DOHH2 (cell line): ENCODE results near the gene C4B.

Experiments used
- H3F3A ChIP-seq: fragments of 200-600 bp; sonication (generic), shearing (Covaris generic); 2 replicates; pipeline ENCODE4 v1.6.0; 2016; ENCODE audit warnings: antibody characterized with exemption, mild to moderate bottlenecking; ENCODE audit not compliant: control insufficient read depth, insufficient read depth
- H3K27ac ChIP-seq: fragments of 200-600 bp; sonication (generic); 2 replicates; pipeline ENCODE4 v1.5.1; 2014; ENCODE audit warnings: low read depth, mild to moderate bottlenecking, low read length, moderate library complexity
- H3K27me3 ChIP-seq: fragments of 200-600 bp; sonication (generic); 2 replicates; pipeline ENCODE4 v1.6.1; 2014; ENCODE audit warnings: mild to moderate bottlenecking, low read length, mixed read lengths; ENCODE audit not compliant: control insufficient read depth
- H3K36me3 ChIP-seq: fragments of 200-600 bp; sonication (generic); 2 replicates; pipeline ENCODE4 v1.6.1; 2014; ENCODE audit warnings: mild to moderate bottlenecking, low read length, moderate library complexity, mixed read lengths; ENCODE audit not compliant: control insufficient read depth
- H3K4me1 ChIP-seq: fragments of 200-600 bp; sonication (generic); 2 replicates; pipeline ENCODE4 v1.6.1; 2014; ENCODE audit warnings: mild to moderate bottlenecking, low read length, mixed read lengths; ENCODE audit not compliant: control insufficient read depth
- H3K4me2 ChIP-seq: fragments of 200-600 bp; sonication (generic); 2 replicates; pipeline ENCODE4 v1.6.0; 2014; ENCODE audit warnings: mild to moderate bottlenecking, low read length, moderate library complexity
- H3K4me3 ChIP-seq: fragments of 200-600 bp; sonication (generic); 2 replicates; pipeline ENCODE4 v1.5.1; 2014; ENCODE audit warnings: mild to moderate bottlenecking, low read length, mixed read lengths
- H3K79me2 ChIP-seq: fragments of 200-600 bp; sonication (generic); 2 replicates; pipeline ENCODE4 v1.6.1; 2014; ENCODE audit warnings: mild to moderate bottlenecking, low read length, mixed read lengths; ENCODE audit not compliant: control insufficient read depth
- H3K9me2 ChIP-seq: fragments of 200-600 bp; sonication (generic); replicated peaks from 2 replicates; pipeline ENCODE4 v1.6.1; 2014; ENCODE audit warnings: mild to moderate bottlenecking, low read length, mixed read lengths; ENCODE audit not compliant: control insufficient read depth
- H3K9me3 ChIP-seq: fragments of 200-600 bp; sonication (generic); 2 replicates; pipeline ENCODE4 v1.6.1; 2014; ENCODE audit warnings: antibody characterized with exemption, low read length, mixed read lengths; ENCODE audit not compliant: control insufficient read depth, insufficient read depth
- H4K20me1 ChIP-seq: fragments of 200-600 bp; sonication (generic); 2 replicates; pipeline ENCODE4 v1.6.0; 2014; ENCODE audit warnings: low read depth, mild to moderate bottlenecking, antibody characterized with exemption, low read length, moderate library complexity; ENCODE audit not compliant: control insufficient read depth, insufficient read depth
- EZH2phosphoT487 ChIP-seq: fragments of 200-600 bp; sonication (generic); IDR thresholded peaks from 2 replicates; pipeline ENCODE4 v1.6.1; 2017; ENCODE audit warnings: borderline replicate concordance, mild to moderate bottlenecking, antibody characterized with exemption, low read length, moderate library complexity, mixed read lengths
- TF ChIP-seq, protein P1 (sequence below): fragments of 200-600 bp; sonication (generic); IDR thresholded peaks from one replicate; pipeline ENCODE4 v1.5.1; 2014; ENCODE audit warnings: antibody characterized with exemption, mild to moderate bottlenecking, low read depth, low read length; ENCODE audit not compliant: poor library complexity, severe bottlenecking

C4B gene

DNA sequence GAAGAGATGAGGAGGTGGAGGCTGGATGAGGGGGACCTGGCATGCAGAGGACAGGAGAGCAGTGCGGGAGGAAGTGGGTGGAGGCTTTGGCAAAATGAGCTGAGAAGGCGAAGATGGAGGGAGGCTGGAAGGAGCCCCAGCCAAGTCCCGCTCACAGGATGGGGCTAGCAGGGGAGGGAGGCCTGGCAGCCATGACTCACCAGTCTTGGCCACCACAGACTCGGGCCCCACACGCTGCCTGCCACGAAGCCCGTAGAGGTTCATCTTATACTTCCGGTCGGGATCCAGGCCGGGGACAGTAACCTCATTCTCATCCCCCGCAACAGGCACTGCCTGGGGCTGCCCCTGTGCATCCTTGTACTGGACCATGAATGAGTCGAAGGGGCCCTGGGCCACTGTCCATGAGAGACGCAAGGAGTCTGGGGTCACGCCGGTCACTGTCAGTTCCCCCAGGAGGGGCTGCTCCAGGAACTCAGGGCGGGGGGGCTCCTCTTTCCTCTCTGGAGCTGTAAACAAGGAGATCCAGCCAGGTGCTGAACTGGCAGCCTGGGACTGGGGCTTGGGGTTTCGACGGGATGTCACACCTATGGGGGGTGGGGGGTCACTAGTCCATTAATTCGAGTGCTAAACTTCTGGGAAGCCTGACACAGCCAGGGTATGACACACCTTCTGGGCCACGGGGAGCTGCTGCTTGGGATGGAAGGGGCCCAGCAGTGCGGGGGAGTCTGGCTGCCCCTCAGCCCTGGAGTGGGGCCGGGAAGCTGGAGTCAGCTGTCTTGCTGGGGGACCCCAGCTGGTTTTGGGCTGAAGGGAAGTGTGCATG, 66.8 kb downstream of the C4B start:
- Histone ChIP-seq H4K20me1 (no peaks in the 10 kb centered on the region), H3K36me3 (no peaks in the 10 kb centered on the region), H3F3A (no peaks in the 10 kb centered on the region), H3K27ac (no peak overlapping the region), H3K4me3 (no peak overlapping the region), H3K79me2 (no peaks in the 10 kb centered on the region), H3K27me3 (no peaks in the 10 kb centered on the region), H3K9me3 (no peaks in the 10 kb centered on the region), H3K4me2 (no peak overlapping the region), H3K4me1 (no peaks in the 10 kb centered on the region), H3K9me2 (no peaks in the 10 kb centered on the region)
- no peak for TF ChIP-seq EZH2phosphoT487
- TF ChIP-seq, protein P1, sequence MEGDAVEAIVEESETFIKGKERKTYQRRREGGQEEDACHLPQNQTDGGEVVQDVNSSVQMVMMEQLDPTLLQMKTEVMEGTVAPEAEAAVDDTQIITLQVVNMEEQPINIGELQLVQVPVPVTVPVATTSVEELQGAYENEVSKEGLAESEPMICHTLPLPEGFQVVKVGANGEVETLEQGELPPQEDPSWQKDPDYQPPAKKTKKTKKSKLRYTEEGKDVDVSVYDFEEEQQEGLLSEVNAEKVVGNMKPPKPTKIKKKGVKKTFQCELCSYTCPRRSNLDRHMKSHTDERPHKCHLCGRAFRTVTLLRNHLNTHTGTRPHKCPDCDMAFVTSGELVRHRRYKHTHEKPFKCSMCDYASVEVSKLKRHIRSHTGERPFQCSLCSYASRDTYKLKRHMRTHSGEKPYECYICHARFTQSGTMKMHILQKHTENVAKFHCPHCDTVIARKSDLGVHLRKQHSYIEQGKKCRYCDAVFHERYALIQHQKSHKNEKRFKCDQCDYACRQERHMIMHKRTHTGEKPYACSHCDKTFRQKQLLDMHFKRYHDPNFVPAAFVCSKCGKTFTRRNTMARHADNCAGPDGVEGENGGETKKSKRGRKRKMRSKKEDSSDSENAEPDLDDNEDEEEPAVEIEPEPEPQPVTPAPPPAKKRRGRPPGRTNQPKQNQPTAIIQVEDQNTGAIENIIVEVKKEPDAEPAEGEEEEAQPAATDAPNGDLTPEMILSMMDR, result no peak

DNA sequence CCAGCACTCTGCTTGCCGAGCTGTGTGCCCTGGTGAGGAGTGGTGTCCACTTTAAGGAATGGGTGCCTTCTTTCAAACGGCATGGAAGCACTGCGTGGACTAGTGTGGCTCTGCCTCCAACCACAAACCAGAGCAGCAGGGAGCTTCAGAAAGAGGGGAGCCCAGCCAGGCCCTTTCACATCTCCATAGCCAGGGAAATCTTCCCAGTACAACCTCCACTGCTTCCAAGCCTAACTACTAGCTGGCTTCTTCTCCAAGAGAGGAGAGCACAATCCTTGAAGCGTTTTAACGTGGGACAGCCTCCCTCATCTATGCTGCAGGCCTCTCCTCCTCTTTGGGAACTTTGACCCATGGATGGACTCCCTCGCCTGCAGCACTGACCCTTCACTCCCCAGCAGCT, 67.9 kb downstream of the C4B start:
- H3F3A ChIP-seq, result no peaks in the 10 kb centered on the region
- no peaks in the 10 kb centered on the region for H3K36me3 ChIP-seq
- no peak overlapping the region for H3K27ac ChIP-seq
- no peak overlapping the region for H3K4me2 ChIP-seq
- H3K9me3 ChIP-seq, result no peaks in the 10 kb centered on the region
- H3K4me1 ChIP-seq, result no peaks in the 10 kb centered on the region
- H3K79me2 ChIP-seq, result no peaks in the 10 kb centered on the region
- H3K9me2 ChIP-seq, result no peaks in the 10 kb centered on the region
- H3K4me3 ChIP-seq, result no peak overlapping the region
- no peaks in the 10 kb centered on the region for H4K20me1 ChIP-seq
- H3K27me3 ChIP-seq, result no peaks in the 10 kb centered on the region
- no peak for TF ChIP-seq EZH2phosphoT487
- TF ChIP-seq, protein P1, result no peak

DNA sequence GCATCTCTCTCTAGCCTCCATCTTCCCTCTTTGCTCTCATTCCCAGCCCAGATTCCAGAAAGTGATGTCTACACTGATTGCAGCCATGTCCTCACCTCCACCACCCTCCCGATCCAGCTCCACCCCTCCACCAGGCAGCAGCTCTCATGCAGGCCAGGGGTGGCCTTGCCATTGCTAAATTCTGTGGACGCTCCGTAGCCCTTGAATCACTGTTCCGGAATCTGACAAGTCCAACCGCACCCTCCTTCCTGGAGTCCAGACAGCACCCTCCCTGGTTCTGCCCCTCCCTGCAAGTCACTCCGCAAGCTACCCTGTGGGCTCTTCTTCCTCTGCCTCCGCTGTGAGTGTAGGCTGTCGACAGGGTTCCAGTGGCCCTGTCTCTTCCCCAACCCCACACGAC, 68.3 kb downstream of the C4B start:
- Histone ChIP-seq H3K27ac (no peak overlapping the region), H3K4me3 (no peak overlapping the region), H3K27me3 (no peaks in the 10 kb centered on the region), H3K9me2 (no peaks in the 10 kb centered on the region), H4K20me1 (no peaks in the 10 kb centered on the region), H3K79me2 (no peaks in the 10 kb centered on the region), H3K4me1 (no peaks in the 10 kb centered on the region), H3F3A (no peaks in the 10 kb centered on the region), H3K9me3 (no peaks in the 10 kb centered on the region), H3K4me2 (no peak overlapping the region), H3K36me3 (no peaks in the 10 kb centered on the region)
- TF ChIP-seq, protein P1, result no peak
- no peak for TF ChIP-seq EZH2phosphoT487
